ENCODE results near the gene RNF222. TPM values are rescaled to one million over a fixed set of nuclear protein-coding genes. Genes with fewer than 3 reads are reported as not detected.
A peak's percentile ranks its signal among the peaks of the same experiment; 100 is the strongest.

Gene RNF222, protein sequence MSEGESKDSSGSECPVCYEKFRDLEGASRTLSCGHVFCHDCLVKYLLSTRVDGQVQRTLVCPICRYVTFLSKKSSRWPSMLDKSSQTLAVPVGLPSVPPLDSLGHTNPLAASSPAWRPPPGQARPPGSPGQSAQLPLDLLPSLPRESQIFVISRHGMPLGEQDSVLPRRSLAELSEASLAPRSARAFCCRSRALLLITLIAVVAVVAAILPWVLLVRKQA
- not detected for total RNA-seq

DNA sequence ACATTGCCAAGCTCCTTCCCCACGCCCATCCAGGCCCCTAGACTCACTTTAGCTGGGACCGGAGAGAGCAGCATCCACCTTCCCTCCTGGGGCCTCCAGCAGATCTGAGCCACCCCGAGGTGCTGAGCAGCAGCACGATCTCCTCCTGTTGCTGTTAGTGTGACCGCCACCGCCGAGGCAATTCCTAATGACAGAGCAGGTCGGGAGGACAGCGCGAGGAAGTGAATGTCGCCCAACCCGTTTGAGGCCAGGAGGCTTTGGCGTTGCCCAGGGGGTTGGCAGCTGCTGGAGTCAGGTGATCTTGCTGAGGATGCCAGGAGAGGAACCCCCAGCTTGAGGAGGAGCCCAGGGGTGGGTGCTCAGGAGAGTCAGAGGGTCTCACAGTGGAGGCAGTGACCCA lies at the start of gene RNF222:
Gene RNF222, minus strand, starts transcription at position 192 of the 400 bp plus-strand sequence. CDS start 4,366 bp downstream, outside the sequence.
- intact Hi-C loops (cut with DNase I, micrococcal nuclease): no loop called here
- Mint-ChIP-seq H3K27me3 (peaks cover 18% of the 10 kb centered on the region), H3K4me1 (peaks cover 9% of the 10 kb centered on the region), H3K36me3 (ENCODE audit: low read depth) (no peaks in the 10 kb centered on the region), H3K9me3 (ENCODE audit: low read depth) (no peaks in the 10 kb centered on the region), H3K27ac (no peak within 1 kb of the TSS), H3K4me3 (no peak within 1 kb of the TSS)
- ChIA-PET CTCF (interaction anchor here (0.5 to 1.2 kb wide), 4 partner anchors 8 to 28 kb away, joined by 3 to 5 read pairs (median 4); no protein-coding TSS in a partner anchor), POLR2A (no interaction called here)
- DNase-seq: no peak
- no peak for ATAC-seq

DNA sequence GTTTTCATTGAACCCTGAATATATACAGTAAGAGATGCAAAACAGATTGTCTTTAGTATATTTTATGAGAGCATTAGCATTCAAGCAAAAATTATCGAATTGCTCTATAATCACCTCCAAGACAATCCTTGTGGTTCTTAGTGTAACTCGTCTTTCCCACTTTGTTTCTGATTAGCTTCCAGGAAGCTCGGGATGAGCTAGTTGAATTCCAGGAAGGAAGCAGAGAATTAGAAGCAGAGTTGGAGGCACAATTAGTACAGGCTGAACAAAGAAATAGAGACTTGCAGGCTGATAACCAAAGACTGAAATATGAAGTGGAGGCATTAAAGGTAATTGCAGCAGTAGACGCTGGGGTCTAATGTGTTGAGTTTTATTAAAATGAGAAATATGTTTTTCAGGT lies 47.9 kb upstream of the RNF222 start:
- H3K4me3 Mint-ChIP-seq: no peak overlapping the region
- ChIA-PET CTCF (interaction anchor here (1.0 to 1.9 kb wide), 2 partner anchors 9 to 35 kb away, joined by 3 to 6 read pairs; no protein-coding TSS in a partner anchor), POLR2A (interaction anchor here (1.3 kb wide), 1 partner anchor 9 kb away, joined by 3 read pairs; no protein-coding TSS in a partner anchor)
- H3K27me3 Mint-ChIP-seq: no peaks in the 10 kb centered on the region
- peaks cover 29% of the 10 kb centered on the region for H3K4me1 Mint-ChIP-seq
- intact Hi-C loops (cut with DNase I, micrococcal nuclease): no loop called here
- no peaks in the 10 kb centered on the region for H3K9me3 Mint-ChIP-seq (ENCODE audit: low read depth)
- no peak for ATAC-seq
- H3K36me3 Mint-ChIP-seq (ENCODE audit: low read depth): peaks cover 43% of the 10 kb centered on the region
- no peak for DNase-seq
- H3K27ac Mint-ChIP-seq: no peak overlapping the region

DNA sequence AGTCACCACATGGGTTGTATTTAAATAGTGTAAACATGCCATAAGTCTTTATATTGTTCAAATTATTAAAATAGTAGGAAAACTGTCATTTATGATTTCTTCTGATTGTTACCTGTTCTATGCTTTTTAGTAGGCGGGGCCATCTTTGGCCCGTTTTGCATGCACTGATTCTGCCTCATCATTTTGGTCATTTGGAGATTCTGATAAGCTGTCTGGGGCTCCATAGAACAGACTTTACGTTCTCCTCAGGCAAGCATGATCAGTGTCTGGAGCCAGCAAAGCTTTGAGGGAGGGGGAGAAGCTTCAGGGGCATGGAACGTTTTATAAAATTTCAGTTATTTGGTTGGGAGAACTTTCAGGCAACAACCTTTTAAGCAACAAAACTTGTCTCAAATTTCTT lies 46.9 kb upstream of the RNF222 start:
- intact Hi-C loops (cut with DNase I, micrococcal nuclease): no loop called here
- ATAC-seq (no peak), DNase-seq (no peak)
- H3K4me3 Mint-ChIP-seq: no peak overlapping the region
- ChIA-PET POLR2A (interaction anchor here (0.7 kb wide), 1 partner anchor 149 kb away, joined by 3 read pairs; the partner anchor contains the start of gene SLC25A35), CTCF (interaction anchor here (1.0 kb wide), 1 partner anchor 34 kb away, joined by 5 read pairs; no protein-coding TSS in a partner anchor)
- H3K27ac Mint-ChIP-seq: no peak overlapping the region
- peaks cover 37% of the 10 kb centered on the region for H3K4me1 Mint-ChIP-seq
- peaks cover 40% of the 10 kb centered on the region for H3K36me3 Mint-ChIP-seq (ENCODE audit: low read depth)
- H3K9me3 Mint-ChIP-seq (ENCODE audit: low read depth): no peaks in the 10 kb centered on the region
- H3K27me3 Mint-ChIP-seq: no peaks in the 10 kb centered on the region

DNA sequence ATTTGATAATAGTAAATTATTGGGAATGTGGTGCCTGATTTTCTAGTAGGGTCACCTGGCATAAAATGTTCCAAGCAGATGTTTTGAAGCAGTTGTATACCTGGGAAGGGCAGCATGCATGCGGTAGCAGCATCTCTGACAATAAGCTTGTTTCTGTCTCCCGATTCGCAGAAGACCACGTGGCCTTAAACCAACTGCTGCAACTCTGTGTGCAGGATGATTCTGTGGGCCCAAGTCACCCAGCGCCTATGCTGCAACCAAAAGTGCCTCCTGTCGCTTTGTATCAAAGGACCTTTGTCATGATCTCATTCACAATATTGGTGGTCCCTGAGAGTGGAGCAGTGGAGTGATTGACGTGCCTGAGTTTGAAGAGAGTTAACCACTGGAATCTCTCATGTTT lies 46.1 kb upstream of the RNF222 start:
- intact Hi-C loops (cut with DNase I, micrococcal nuclease): no loop called here
- ChIA-PET POLR2A (no interaction called here), CTCF (interaction anchor here (1.0 kb wide), 1 partner anchor 34 kb away, joined by 5 read pairs; no protein-coding TSS in a partner anchor)
- Mint-ChIP-seq H3K27ac (no peak overlapping the region), H3K4me3 (no peak overlapping the region), H3K4me1 (peaks cover 40% of the 10 kb centered on the region), H3K27me3 (no peaks in the 10 kb centered on the region), H3K36me3 (ENCODE audit: low read depth) (peaks cover 37% of the 10 kb centered on the region), H3K9me3 (ENCODE audit: low read depth) (no peaks in the 10 kb centered on the region)
- DNase-seq (no peak), ATAC-seq (no peak)

DNA sequence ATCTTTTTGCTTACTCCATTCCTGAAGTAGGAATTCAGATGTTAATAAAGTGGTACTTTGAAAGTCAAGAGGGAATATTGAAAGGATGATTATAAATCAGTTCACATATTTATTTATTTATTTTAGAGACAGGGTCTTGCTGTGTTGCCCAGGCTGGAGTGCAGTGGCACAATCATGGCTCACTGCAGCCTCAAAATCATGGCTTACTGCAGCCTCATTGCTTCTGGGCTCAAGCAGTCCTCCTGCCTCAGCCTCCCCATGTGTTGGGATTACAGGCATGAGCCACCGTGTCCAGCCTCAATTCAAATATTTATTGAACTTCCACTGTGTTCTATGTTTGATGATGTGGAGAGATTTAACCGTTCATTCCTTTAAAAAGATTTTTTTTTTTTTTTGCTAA lies 44.7 kb upstream of the RNF222 start:
- CTCF ChIA-PET: no interaction called here
- POLR2A ChIA-PET: no interaction called here

DNA sequence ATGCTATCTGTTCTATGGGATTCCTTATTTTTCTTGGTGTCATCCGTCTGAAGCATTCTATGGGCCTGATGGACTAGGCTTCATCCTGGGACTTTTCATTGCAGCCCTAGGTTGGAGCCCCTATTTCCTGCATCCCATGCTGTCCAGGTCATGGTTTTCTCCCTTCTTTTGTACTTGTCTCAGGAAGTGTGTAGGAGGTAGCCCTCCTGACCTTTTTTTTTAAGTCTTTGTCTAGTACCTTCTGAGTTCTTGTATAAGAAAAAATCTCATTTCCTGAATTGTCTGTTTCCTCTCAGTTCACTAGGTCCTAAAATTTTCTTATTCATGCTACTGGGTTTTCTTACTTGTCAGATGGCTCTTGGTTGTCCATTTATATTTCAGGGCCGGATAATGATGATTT lies 44.1 kb upstream of the RNF222 start:
- H3K9me3 Mint-ChIP-seq (ENCODE audit: low read depth): no peaks in the 10 kb centered on the region
- DNase-seq (no peak), ATAC-seq (no peak)
- H3K4me3 Mint-ChIP-seq: no peak overlapping the region
- intact Hi-C loops (cut with DNase I, micrococcal nuclease): no loop called here
- H3K36me3 Mint-ChIP-seq (ENCODE audit: low read depth): peaks cover 28% of the 10 kb centered on the region
- POLR2A ChIA-PET: no interaction called here
- CTCF ChIA-PET: no interaction called here
- no peaks in the 10 kb centered on the region for H3K27me3 Mint-ChIP-seq
- peak overlapping the region; percentile 8 for H3K27ac Mint-ChIP-seq
- H3K4me1 Mint-ChIP-seq: peaks cover 57% of the 10 kb centered on the region

More for the DNA sequence above, 44.7 kb upstream of the RNF222 start:
- ATAC-seq: no peak
- no peak for DNase-seq
- H3K9me3 Mint-ChIP-seq (ENCODE audit: low read depth): no peaks in the 10 kb centered on the region
- peaks cover 53% of the 10 kb centered on the region for H3K4me1 Mint-ChIP-seq
- no peak overlapping the region for H3K4me3 Mint-ChIP-seq
- intact Hi-C loops (cut with DNase I, micrococcal nuclease): no loop called here
- no peaks in the 10 kb centered on the region for H3K27me3 Mint-ChIP-seq
- peaks cover 32% of the 10 kb centered on the region for H3K36me3 Mint-ChIP-seq (ENCODE audit: low read depth)
- H3K27ac Mint-ChIP-seq: peak overlapping the region; percentile 8

DNA sequence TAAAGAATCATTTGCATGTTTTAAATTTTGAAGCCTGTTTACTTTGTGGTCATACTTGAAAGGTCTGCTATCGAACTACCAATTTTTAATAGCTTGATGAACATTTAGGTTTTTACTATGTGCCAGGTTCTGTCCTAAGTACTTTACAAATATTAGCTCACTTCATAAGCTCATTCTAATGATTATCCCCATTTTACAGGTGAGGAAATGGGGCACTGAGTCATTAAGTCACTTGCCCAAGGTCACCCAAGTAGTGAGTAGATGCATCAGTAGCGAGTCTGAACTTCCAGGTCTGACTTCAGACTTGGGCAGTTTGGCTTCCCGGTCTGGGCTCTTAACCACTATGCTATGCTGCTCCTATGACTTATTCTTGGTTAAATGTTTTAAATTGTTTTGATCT lies 42.1 kb upstream of the RNF222 start:
- H3K9me3 Mint-ChIP-seq (ENCODE audit: low read depth): no peaks in the 10 kb centered on the region
- intact Hi-C loops (cut with DNase I, micrococcal nuclease): loop anchor here in 1 of 2 experiments (5.0 kb wide), 4 partner anchors 302 to 1797 kb away; partner anchors contain the start of genes HES7, KIAA0753 and TXNDC17
- CTCF ChIA-PET: interaction anchor here (0.7 kb wide), 1 partner anchor 30 kb away, joined by 3 read pairs; no protein-coding TSS in a partner anchor
- no peaks in the 10 kb centered on the region for H3K27me3 Mint-ChIP-seq
- no peak overlapping the region for H3K4me3 Mint-ChIP-seq
- H3K4me1 Mint-ChIP-seq: peaks cover 58% of the 10 kb centered on the region
- POLR2A ChIA-PET: interaction anchor here (0.7 kb wide), 1 partner anchor 138 kb away, joined by 3 read pairs; no protein-coding TSS in a partner anchor
- DNase-seq (no peak), ATAC-seq (no peak)
- peaks cover 18% of the 10 kb centered on the region for H3K36me3 Mint-ChIP-seq (ENCODE audit: low read depth)
- peak overlapping the region; percentile 68 for H3K27ac Mint-ChIP-seq

DNA sequence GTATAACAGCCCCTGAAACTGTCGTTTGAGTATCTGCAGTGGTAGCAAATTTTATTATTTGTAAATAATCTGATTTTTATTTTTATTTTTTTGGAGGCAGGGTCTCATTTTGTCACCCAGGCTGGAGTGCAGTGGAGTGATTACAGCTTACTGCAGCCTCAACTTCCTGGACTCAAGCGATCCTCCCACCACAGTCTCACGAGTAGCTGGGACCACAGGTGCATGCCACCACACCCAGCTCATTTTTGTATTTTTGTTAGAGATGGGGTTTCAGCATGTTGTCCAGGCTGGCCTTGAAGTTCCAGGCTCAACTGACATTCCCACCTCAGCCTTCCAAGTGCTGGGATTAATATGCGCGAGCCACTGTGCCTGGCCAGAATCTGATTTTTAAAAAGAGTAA lies 40.8 kb upstream of the RNF222 start:
- ChIA-PET POLR2A (interaction anchor here (0.7 kb wide), 1 partner anchor 143 kb away, joined by 4 read pairs; the partner anchor contains the start of gene SLC25A35), CTCF (interaction anchor here (1.1 to 1.8 kb wide), 4 partner anchors 17 to 308 kb away, joined by 4 to 6 read pairs (median 5); no protein-coding TSS in a partner anchor)
- Mint-ChIP-seq H3K27ac (peak overlapping the region; percentile 24), H3K36me3 (ENCODE audit: low read depth) (peaks cover 14% of the 10 kb centered on the region), H3K4me1 (peaks cover 52% of the 10 kb centered on the region), H3K27me3 (no peaks in the 10 kb centered on the region), H3K4me3 (no peak overlapping the region), H3K9me3 (ENCODE audit: low read depth) (no peaks in the 10 kb centered on the region)
- intact Hi-C loops (cut with DNase I, micrococcal nuclease): loop anchor here in 1 of 2 experiments (5.0 kb wide), 4 partner anchors 301 to 1796 kb away; partner anchors contain the start of genes HES7, KIAA0753 and TXNDC17
- no peak for DNase-seq
- no peak for ATAC-seq

DNA sequence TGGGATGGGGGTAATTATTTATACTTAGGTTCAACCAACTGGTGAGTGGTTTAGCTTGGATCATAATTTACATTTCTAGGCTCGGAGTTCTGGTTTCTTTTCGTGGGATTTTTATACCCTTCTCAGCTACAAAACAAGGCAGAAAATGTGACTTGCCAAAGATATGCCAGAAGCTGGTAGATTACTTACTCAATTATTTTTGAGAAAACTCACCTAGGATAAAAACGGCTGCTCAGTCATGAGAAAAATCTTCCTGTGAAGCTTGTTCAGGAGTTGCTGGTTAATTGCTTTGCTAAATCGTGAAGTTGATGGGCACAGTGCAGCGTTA lies 39.2 kb upstream of the RNF222 start:
- DNase-seq (no peak), ATAC-seq (no peak)
- Mint-ChIP-seq H3K4me3 (peak overlapping the region; percentile 87), H3K27me3 (no peaks in the 10 kb centered on the region), H3K27ac (peak overlapping the region; percentile 91), H3K9me3 (ENCODE audit: low read depth) (no peaks in the 10 kb centered on the region), H3K36me3 (ENCODE audit: low read depth) (peaks cover 14% of the 10 kb centered on the region), H3K4me1 (peaks cover 40% of the 10 kb centered on the region)
- intact Hi-C loops (cut with DNase I, micrococcal nuclease): loop anchor here in 1 of 2 experiments (2.0 to 5.0 kb wide), 5 partner anchors 142 to 1795 kb away; partner anchors contain the start of genes HES7, KIAA0753, SLC25A35 and TXNDC17
- ChIA-PET POLR2A (interaction anchor here (1.0 kb wide), 1 partner anchor 9 kb away, joined by 3 read pairs; no protein-coding TSS in a partner anchor), CTCF (interaction anchor here (0.6 to 1.8 kb wide), 8 partner anchors 10 to 499 kb away, joined by 3 to 11 read pairs (median 6); partner anchors contain the start of genes KRABD2 and MYH10)

DNA sequence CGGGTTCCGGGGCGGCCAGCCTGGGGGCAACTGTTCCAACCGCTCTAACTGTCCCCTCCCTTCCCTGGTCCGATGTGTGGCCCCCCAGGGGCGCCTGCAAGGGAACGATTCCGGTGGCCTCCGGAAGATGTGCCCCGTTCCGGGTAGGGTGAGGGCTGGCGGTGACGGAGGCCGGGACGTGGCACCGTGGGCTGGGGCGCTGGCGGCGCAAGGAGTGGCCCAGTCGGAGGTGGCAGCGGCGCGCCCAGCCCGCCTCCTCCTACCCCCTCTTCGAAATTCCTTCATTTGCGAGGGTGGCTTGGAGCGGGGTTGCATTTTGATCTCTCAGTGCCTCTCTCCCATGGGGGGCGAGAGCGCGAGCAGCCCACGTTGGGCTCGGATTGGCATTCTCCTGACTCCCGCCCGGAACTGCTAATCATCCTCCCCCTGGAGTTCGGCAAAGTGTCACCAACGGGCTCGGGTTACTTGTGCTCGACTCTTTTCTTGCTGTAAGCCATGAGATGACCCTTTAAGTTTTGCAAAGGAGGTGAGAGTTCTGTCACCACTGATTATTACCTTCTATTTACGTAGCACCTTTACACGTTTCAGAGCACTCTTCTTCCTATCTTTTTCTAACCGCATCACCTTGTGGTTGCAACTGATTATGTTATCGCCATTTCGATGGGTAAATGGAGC lies 38.7 kb upstream of the RNF222 start:
- peak overlapping the region; percentile 91 for H3K27ac Mint-ChIP-seq
- H3K4me1 Mint-ChIP-seq: peaks cover 36% of the 10 kb centered on the region
- peak overlapping the region; percentile 87 for H3K4me3 Mint-ChIP-seq
- no peaks in the 10 kb centered on the region for H3K9me3 Mint-ChIP-seq (ENCODE audit: low read depth)
- CTCF ChIA-PET: interaction anchor here (0.8 to 1.8 kb wide), 11 partner anchors 10 to 310 kb away, joined by 3 to 11 read pairs (median 5); partner anchors contain the start of genes KRABD2 and MYH10
- POLR2A ChIA-PET: interaction anchor here (1.0 to 1.3 kb wide), 3 partner anchors 9 to 194 kb away, joined by 3 to 6 read pairs (median 4); partner anchors contain the start of gene MYH10
- DNase-seq: peak; percentile 83
- peaks cover 14% of the 10 kb centered on the region for H3K36me3 Mint-ChIP-seq (ENCODE audit: low read depth)
- ATAC-seq: peak; percentile 69
- H3K27me3 Mint-ChIP-seq: no peaks in the 10 kb centered on the region
- intact Hi-C loops (cut with DNase I, micrococcal nuclease): loop anchor here in 1 of 2 experiments (2.0 to 5.0 kb wide), 5 partner anchors 142 to 1794 kb away; partner anchors contain the start of genes HES7, KIAA0753, SLC25A35 and TXNDC17
